Measurements from ENCODE around the gene ATP8A2.

ATP8A2 gene

DNA sequence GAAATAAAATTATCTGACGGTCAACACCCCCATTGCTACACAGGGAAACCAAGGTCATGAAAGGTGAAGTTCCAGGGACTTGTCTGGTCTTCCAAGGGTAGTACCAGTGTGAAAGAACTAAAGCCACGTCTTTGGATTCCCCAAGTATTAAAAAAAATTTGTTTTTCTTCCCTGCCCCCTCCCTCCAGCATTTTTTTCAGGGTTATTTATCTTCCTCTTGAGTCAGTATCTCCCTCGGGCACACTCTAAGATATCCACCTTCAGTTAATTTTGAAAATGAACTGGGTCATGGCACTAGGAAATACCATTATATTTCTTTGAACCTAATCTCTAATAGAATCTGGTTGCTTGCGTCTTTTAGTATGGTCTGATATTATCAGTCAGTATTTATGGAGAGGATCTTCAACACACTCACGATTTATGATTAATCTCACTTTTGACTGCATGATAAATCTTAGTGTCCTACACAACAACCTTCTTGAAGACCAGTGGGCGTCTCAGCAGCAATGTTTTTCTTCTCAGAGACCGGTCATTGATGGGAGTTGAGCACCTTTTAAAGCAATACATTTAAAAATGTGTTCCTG is 9.1 kb downstream of the ATP8A2 start:
- DNase-seq (ENCODE audit: low read depth in 4 of 4, low spot score in 1 of 4): no peak

DNA sequence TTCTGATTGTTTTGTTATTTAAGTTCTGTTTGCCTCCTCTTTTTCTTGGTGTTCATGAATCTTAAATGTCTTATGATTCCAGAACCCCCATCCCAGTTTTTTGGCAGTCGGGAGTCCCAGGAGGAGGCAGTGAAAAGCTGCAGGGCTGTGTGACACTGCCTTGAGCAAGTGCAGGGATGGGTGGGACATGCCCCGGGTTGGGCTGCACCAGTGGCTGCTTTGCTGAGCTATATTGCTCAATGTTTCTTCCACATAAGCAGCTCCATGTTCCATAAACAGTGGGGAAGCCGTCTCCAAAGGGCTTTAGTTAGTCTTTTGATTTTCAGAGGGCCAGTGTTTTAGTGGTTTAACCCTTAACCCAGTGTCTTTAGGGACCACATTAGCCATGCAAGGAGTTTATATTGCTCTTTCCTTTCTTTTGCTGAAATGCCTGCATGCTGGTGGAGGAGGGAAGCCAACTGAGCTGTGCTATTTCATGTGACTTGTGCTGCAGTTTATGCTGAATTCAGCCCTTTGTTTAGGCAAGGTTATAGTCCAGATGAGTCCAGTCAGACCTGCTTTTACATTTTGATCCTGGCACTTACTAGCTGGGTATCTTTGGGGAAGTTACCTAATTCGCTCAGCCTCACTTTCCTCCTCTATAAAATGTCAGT is 13.1 kb downstream of the ATP8A2 start:
- no peak for DNase-seq (ENCODE audit: low read depth in 4 of 4, low spot score in 1 of 4)

DNA sequence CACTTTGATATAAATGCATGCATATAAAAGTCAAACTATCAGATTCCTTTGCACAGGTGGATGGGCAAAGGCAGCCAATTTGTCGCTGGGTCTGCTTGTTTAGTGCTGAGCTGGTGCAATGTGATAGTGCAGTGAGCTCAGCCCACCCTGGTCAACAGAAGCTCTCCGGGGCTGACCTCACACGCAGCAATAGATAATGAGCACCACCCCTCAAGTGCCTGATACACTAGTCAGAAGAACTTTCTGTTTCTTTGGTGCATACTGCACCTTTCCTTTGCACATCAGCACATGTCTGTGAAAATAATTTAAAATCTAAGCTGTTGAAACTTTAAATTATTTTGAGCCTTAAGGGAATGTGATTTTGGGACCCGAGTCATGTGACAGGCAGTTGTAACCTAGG is 20.2 kb downstream of the ATP8A2 start:
- DNase-seq (ENCODE audit: low read depth in 4 of 4, low spot score in 1 of 4): no peak

DNA sequence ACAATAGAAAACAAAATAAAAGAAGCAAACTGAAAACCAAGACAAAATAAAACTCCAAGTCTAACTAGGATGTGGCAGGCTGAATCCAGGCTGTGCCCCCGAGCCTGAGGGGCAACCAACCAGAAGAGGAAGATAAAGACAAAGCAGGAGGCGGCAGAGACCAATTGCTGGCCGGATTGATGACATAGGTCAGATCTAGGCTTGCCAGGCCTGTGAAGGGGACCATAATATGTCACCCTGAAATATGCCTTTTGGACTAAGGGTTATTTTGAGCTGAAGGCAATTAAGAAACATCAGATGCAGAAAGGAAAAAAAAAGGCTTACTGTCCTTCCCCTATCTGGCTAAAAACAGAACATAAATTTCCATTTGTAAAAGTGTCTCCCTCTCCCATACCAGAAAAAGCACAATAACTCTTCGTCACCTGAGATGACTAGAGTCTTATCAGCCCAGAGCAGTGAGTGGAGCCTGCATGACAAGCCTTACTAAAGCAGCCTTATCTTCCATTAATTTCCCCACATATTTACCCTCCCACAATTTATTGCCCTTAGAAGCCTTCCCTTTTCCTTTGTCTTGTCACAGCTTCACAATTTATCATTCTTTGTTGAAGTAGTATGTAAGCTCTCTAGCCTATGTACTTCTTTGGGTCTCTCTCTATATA is 22.8 kb downstream of the ATP8A2 start:
- DNase-seq (ENCODE audit: low read depth in 4 of 4, low spot score in 1 of 4): no peak

DNA sequence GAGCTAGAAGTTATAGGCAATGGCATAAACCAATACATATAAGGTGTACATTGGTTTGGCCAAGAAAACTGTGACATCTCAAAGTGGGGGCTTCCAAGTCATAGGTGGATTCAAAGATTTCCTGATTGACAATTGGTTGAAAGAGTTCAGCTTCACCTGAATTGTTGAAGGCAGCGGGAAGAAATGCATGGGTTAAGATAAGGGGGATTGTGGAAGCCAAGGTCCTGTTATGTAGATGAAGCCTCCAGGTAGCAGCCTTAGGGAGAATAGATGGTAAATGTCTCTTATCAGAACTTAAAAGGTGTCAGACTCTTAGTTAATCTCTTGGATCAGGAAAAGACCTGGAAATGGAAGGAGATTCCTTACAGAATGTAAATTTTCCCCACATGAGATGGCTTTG is 26.0 kb downstream of the ATP8A2 start:
- no peak for DNase-seq (ENCODE audit: low read depth in 4 of 4, low spot score in 1 of 4)

DNA sequence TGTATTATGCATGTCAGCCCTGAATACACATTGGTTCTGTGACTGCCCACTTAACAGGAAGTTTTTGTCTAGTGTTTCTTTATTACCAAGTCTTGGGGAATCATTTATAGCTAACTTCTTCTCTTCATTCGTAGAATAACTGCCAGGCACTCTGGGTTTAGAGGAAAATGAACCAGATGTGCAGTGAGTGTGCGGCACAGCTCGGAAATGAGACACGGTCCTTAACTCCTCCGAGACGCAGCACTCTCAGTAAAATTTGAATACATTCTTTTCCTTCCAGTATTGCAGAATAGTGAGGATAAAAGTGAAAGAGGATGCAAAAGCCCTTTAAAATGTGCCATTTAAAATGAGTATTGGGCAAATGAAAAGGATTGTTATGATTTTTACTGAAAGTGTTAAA is 29.2 kb downstream of the ATP8A2 start:
- DNase-seq (ENCODE audit: low read depth in 4 of 4, low spot score in 1 of 4): no peak

DNA sequence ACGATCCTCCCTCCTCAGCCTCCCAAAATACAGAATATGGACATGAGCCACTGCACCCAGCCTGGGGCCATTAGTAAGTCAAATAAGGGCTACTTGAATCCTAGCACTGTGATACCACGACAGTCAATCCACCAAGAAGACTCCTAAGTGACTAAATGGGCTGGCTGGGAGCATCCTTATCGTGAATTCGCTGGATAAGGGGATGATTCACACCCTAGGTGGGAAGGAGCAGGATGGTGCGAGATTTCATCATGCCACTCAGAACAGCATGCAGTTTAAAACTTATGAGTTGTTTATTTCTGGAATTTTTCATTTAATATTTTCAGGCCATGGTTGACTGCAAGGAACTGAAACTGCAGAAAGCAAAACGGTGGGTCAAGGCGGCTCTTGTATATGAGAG is 30.2 kb downstream of the ATP8A2 start:
- no peak for DNase-seq (ENCODE audit: low read depth in 4 of 4, low spot score in 1 of 4)

DNA sequence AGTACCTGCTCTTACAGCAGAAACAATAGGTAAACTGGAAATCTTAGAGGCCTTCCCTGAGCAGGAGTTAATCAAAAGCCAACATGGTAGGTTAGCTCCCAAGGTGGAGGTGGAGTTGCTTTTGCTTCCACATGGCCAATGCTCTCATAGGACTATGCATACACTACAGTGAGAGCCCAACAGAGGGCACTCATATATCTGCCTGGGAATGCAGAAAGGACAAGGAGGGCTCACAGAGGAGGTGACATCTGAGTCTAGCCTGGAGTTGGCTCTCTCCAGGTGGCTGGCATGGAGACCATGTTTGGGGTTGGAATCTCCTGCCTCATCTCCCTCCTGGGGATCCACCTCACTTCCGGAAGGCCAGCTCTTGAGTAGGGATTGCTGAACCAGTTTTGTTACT is 34.6 kb downstream of the ATP8A2 start:
- no peak for DNase-seq (ENCODE audit: low read depth in 4 of 4, low spot score in 1 of 4)

DNA sequence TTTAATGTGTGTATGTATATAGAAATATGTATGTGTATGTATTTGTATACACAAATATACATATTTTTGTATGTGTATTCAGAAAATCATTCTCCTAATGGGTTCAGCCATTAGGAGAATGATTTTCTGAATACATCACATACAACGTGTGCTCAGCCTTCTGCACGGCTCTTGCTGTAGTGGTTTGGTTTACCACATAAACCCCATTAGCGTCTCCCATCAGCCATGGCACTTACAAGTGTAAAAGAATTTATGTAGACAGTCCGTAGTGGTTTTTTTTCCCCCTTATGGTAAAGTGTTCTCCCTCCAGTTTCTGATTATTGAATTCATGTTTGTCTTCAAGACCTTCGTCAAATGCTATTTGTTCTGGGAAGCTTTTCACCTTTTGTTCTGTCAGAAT is 38.2 kb downstream of the ATP8A2 start:
- no peak for DNase-seq (ENCODE audit: low read depth in 4 of 4, low spot score in 1 of 4)

DNA sequence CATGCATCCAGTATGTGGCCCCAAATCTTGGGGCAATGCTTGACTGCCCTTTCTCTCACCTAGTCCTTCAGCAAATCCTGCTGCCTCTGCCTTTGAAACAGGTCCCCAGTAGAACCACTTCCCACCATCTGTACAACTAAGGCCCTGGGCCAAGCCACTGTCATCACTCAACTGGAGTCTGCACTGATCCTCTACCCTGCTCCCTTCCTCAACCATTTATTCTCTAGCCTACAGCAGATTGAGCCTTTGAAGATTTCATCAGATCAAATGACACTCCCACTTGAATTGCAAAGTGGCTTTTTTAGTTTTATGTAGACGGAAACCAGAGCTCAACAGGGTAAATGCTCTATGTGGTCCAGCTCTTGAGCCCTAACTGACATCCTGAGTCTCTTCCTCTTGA is 43.5 kb downstream of the ATP8A2 start:
- no peak for DNase-seq (ENCODE audit: low read depth in 4 of 4, low spot score in 1 of 4)

DNA sequence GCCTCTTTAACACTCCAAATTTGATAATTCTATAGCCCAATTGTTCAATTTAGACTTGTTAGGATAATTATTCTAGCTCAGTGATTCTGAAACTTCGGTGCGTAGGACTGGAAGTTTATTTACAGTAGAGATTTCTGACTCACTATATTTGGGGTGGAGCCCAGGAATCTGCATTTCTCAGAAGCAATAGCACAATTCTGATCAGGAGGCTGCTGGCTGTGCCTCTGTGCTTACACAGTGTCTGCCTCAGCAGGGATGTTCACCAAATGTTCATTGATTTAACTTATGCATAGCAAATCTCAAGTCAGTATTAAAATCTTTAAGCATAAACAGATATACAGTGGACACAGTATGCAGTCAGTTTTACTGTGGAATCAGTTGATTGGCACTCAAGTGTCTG is 45.8 kb downstream of the ATP8A2 start:
- DNase-seq (ENCODE audit: low read depth in 4 of 4, low spot score in 1 of 4): no peak

DNA sequence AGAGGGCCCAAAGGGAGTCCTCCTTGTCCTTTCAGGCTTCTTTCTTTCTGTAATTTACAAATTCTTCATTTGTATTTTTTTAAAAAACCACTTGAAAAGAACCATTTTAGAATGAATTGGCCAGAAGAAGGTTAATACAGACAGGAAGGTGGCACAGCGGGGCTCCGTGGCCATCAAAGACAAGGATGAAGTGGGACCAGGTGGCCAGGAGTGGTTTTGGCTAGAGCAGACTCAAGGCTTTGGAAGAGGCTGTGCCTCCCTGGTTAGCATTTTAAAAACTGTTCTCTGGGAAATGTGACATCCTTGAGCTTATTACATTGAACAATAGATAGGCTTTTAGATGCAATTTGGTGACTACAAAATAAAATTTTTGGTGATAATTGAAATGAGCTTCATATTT is 48.4 kb downstream of the ATP8A2 start:
- no peak for DNase-seq (ENCODE audit: low read depth in 4 of 4, low spot score in 1 of 4)

DNA sequence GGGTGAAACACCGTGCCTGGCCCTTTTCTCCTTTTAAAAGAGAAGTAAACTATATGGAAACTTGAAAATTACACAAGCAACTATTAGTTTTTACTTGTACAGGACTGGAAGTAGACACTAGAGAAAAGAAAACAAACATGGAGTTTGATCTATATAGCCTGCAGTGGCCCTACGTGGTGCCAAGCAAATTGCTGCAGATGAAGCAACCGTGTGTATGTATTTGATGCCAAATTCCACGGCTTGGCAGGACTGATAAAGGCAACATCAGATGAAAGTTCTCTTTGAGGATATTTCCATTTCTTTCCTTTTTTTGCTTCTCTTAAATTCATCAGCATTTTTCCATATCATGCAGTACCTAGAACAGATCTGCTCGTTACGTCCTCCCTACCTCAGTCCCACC is 49.8 kb downstream of the ATP8A2 start:
- DNase-seq (ENCODE audit: low read depth in 4 of 4, low spot score in 1 of 4): no peak

DNA sequence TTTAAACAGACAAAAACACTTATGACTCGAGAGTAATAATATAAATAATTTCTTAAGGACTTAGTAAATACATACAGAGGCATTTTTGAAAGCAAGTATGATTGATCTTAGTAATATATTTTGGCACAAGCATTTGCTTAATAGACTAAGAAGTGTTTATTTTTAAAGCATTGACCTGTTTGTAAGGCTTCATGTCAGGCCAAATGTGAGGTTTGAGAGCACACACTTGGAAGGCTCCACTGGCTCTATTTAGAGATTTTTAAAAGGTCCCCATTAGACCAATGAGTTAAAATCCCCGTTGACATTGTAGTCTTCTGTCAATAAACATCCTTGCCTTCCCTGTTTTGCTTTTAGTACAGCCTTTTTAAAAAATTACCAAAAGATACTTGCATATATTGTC is 50.4 kb downstream of the ATP8A2 start:
- no peak for DNase-seq (ENCODE audit: low read depth in 4 of 4, low spot score in 1 of 4)

DNA sequence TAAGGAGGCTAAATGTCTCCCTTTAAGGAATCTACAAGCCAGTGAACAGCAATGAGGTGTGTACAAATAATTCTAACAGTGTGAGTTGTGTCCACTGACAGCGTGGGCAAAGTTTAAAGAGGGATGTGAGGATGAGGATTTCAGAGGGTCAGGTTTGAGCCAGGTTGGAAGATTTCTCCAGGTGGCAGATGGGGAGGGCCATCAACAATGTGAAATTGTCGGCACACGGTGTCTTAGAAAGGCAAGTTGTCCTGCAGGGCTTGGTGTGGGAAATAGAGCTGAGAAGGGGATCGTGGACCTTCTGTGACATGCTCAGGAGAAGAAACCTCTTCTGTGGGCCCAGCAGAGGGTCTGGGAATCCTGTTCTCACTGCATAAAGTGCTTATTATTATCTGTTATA is 52.1 kb downstream of the ATP8A2 start:
- DNase-seq (ENCODE audit: low read depth in 4 of 4, low spot score in 1 of 4): no peak

DNA sequence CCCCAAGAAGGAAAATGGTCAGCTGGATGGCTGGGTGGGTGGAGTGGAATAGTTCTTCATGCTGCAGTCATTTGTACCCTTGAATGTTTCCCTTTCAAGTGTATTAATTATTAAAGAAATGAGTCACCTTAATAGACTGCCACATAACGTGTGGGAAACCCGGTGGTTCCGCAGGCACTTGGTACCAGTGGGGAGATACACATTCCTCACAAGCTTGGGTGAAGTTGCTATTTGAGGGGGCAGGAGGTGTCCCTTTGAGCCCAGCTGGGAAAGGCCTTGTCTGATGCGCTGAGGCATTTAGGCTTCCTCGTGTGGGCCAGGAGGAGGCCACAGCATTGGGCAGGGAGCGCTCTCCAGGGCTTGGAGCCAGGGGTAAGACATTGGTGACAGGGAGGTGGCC is 57.7 kb downstream of the ATP8A2 start:
- DNase-seq (ENCODE audit: low read depth in 4 of 4, low spot score in 1 of 4): no peak

DNA sequence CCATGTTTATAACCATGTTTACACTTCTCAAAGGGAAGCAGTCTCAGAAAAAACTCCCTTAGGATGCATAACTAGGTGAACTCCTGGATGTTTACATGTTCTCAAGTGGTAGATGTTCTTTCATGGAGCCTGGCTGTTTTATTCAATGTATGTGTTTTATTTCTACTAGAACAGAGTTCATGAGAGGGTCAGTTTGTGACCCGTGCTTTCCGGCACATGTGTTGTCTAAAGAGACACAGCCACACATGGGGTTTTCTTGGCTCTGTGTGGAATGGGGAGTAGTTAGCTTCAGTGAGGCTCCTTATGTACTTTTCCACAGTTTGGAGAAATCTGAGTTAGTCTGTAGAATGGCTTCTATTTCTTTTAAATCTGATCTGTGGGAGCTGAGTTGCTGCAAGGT is 60.9 kb downstream of the ATP8A2 start:
- no peak for DNase-seq (ENCODE audit: low read depth in 4 of 4, low spot score in 1 of 4)

DNA sequence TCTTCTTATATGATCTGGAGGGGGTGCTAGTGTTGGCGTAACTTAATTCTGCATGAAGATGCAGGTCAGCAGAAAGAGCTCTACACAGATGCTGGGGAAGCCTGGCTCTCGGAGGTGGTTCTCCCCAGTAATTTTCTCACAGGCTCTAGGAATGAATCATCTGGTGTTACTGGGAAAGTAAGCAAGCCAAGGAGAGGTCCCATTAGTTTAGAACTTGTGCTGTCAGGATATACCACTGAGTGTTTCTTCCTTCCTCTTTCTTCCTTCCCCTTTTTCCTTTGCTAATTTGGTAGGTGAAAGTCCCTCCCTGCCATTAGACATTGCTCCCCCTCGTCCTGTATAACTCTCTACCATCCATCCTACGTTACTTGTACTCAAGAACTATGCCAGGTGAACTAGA is 68.3 kb downstream of the ATP8A2 start:
- no peak for DNase-seq (ENCODE audit: low read depth in 4 of 4, low spot score in 1 of 4)

DNA sequence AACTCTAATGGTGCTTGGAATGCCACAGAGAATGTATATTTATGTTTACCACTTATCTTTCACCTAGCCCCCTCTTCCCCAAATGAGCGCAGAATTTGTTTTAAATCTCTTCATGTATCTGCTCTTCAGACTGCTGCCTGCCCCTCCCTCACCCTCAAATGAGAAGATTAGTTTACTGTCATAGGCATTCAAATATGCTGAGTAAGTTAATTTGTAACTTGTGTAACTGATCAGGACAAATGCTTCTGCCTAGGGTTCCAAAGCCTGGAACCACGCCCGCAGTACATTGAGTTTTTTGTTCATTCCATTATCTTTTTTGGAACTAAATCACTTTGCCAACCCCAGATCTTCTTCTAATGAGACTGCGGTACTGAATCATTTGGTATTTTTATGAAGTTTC is 74.5 kb downstream of the ATP8A2 start:
- no peak for DNase-seq (ENCODE audit: low read depth in 4 of 4, low spot score in 1 of 4)

DNA sequence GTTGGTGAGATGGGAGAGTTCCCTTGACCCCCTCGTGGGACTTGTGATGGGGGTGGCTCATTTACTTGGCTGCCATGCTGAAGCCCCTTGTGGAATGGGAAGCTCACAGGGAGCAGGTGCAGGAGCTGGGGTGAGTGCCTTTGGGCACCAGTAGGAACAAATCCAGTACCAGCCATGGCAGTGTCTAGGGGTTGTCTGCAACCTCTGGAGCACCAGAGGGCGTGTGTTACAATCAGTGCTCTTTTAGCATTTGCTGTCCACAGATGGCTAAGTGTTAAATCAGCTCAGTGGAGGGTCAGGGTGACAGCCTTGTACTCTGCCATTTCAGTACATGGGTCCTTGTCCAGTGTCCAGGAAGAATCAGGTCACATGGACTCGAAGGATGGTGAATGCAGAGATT is 75.6 kb downstream of the ATP8A2 start:
- DNase-seq (ENCODE audit: low read depth in 4 of 4, low spot score in 1 of 4): no peak

DNA sequence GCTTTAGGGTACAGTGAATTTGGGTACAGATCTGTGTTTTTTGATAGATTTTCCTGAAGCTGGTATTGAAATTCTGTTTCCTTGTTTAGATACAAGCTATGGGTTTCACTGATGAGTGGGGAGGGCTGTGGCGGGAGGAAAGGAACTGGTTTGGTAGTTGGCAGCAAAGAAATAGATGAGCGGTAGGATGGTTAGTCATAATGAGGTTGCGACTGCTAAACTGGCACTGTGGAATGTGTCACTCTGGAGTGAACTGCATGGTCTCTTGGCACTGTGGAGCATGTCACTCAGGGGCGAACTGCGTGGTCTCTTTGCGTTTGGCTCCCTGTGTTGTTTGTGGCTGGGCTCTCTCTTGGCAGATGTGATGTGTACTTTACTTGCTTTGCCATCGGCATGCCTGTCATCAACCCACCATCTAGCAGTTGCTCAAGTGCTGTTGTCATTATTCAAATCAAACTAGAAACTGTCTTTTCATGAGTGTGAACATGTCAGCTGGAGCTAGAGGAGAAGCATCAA is 82.1 kb downstream of the ATP8A2 start:
- no peak for DNase-seq (ENCODE audit: low read depth in 4 of 4, low spot score in 1 of 4)

DNA sequence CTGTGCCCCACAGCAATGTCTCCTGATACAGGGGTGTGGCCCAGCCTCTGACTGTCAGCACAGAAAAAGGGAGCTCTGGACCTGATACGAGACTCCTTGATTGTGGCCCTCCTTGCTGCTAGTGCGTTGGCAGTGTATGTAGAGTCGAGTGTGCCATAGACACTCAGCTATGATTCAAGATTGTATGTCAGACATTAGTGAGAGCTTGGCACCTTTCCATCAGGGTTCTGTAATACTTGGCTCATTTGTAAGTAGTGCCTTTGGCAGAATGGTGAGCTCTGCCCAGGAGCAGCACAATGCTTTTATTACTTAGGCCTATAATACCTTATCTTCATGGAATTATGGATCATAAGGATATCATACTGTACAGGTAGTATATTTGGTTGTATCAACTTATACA is 83.4 kb downstream of the ATP8A2 start:
- DNase-seq (ENCODE audit: low read depth in 4 of 4, low spot score in 1 of 4): no peak

DNA sequence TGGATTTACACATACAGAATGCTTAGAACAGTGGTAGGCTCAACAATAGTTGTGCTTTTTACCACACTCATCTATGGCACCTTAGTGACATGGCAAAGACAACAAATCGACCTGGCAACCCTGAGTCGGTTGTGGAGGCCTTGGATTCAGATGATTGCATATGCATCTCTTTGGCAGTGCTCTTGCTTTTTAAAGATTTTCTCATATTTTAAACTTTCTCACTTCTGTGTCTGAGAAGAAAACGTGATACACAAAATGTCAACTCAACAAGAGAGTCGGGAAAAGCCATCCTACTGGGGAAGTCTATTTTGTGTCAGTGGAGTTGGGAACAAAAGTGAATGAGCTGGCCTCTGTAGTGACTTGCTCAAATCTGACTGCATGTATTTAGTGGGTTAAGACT is 85.8 kb downstream of the ATP8A2 start:
- DNase-seq (ENCODE audit: low read depth in 4 of 4, low spot score in 1 of 4): no peak
